H1 (cell line): ENCODE data around the gene DDX23. TPM values are rescaled to one million over a fixed set of nuclear protein-coding genes. Genes with fewer than 3 reads are reported as not detected.

Experiments
- KDM1A ChIP-seq: fragments of 200-600, 300-600 bp; sonication (generic); IDR thresholded peaks from 2 replicates; pipeline ENCODE4 v1.7.1; 2016; ENCODE audit warnings: mild to moderate bottlenecking, low read length, borderline replicate concordance
- RNF2 ChIP-seq: fragments of 200-900, 300-1000 bp; sonication (generic); IDR thresholded peaks from 2 replicates; pipeline ENCODE4 v1.7.1; 2016; ENCODE audit warnings: borderline replicate concordance, low read depth, mild to moderate bottlenecking, antibody characterized with exemption, low read length; ENCODE audit not compliant: poor library complexity, severe bottlenecking; ENCODE audit errors: missing control alignments
- polyA plus RNA-seq, 7 experiments: library from polyadenylated mRNA; depleted of rRNA in 3 of 7; stranded (reverse) in 5 of 7; unstranded in 2 of 7; fragments of >200 nt in 5 of 7; fragments of 200-250 nt in 2 of 7; gene quantifications; 1 replicate in 5 of 7; 2 replicates in 1 of 7; 4 replicates in 1 of 7; pipeline versions ENCODE4 v1.2.1 to v1.2.3, GENCODE V29; 2011 to 2013; ENCODE audit warnings: missing spikeins in 2 of 7, mixed read lengths in 2 of 7
- total RNA-seq: library from RNA; stranded (reverse); fragmentation: NEBNext Ultra II Directional; extraction: Animal tissue kit (Norgen Biotek cat#: 25700); gene quantifications from 2 replicates; pipeline ENCODE4 v1.2.1, GENCODE V29; 2021
- TF ChIP-seq, protein P1 (sequence below): fragments of 300-600 bp; sonication (generic); IDR thresholded peaks from 2 replicates; pipeline ENCODE4 v1.7.1; 2012; ENCODE audit warnings: low read length, moderate library complexity, mild to moderate bottlenecking, inconsistent platforms; ENCODE audit not compliant: insufficient replicate concordance
- TF ChIP-seq, protein P2 (sequence below): IDR thresholded peaks from 2 replicates; pipeline ENCODE4 v1.6.1; 2012; ENCODE audit warnings: low read length, inconsistent platforms

The DDX23 gene
- total and polyA plus RNA-seq, 2 of the 8 experiments (the other 6 are each of a cell fraction or from before 2014, with no cell fraction given), result 43.5 to 107 TPM

DNA sequence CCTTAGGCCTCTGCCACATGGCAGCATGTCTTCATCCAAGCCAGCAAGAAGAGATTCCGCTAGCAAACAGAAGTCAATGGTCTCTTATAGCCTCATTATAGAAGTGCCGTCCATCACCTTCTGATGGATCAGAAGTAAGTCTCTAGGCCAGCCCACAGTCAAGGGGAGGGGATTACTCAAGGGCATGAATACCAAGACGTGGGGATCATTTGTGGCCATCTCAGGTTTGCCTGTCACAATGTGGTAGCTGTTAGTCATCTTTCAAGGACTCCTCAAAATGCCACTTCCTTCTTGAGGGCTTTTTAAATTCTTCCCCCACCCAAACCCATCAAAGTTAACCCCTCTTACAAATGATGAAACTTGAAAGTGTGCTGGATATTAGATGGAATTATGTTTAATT is 55.0 kb downstream of the DDX23 start (continued):
- TF ChIP-seq, protein P1, sequence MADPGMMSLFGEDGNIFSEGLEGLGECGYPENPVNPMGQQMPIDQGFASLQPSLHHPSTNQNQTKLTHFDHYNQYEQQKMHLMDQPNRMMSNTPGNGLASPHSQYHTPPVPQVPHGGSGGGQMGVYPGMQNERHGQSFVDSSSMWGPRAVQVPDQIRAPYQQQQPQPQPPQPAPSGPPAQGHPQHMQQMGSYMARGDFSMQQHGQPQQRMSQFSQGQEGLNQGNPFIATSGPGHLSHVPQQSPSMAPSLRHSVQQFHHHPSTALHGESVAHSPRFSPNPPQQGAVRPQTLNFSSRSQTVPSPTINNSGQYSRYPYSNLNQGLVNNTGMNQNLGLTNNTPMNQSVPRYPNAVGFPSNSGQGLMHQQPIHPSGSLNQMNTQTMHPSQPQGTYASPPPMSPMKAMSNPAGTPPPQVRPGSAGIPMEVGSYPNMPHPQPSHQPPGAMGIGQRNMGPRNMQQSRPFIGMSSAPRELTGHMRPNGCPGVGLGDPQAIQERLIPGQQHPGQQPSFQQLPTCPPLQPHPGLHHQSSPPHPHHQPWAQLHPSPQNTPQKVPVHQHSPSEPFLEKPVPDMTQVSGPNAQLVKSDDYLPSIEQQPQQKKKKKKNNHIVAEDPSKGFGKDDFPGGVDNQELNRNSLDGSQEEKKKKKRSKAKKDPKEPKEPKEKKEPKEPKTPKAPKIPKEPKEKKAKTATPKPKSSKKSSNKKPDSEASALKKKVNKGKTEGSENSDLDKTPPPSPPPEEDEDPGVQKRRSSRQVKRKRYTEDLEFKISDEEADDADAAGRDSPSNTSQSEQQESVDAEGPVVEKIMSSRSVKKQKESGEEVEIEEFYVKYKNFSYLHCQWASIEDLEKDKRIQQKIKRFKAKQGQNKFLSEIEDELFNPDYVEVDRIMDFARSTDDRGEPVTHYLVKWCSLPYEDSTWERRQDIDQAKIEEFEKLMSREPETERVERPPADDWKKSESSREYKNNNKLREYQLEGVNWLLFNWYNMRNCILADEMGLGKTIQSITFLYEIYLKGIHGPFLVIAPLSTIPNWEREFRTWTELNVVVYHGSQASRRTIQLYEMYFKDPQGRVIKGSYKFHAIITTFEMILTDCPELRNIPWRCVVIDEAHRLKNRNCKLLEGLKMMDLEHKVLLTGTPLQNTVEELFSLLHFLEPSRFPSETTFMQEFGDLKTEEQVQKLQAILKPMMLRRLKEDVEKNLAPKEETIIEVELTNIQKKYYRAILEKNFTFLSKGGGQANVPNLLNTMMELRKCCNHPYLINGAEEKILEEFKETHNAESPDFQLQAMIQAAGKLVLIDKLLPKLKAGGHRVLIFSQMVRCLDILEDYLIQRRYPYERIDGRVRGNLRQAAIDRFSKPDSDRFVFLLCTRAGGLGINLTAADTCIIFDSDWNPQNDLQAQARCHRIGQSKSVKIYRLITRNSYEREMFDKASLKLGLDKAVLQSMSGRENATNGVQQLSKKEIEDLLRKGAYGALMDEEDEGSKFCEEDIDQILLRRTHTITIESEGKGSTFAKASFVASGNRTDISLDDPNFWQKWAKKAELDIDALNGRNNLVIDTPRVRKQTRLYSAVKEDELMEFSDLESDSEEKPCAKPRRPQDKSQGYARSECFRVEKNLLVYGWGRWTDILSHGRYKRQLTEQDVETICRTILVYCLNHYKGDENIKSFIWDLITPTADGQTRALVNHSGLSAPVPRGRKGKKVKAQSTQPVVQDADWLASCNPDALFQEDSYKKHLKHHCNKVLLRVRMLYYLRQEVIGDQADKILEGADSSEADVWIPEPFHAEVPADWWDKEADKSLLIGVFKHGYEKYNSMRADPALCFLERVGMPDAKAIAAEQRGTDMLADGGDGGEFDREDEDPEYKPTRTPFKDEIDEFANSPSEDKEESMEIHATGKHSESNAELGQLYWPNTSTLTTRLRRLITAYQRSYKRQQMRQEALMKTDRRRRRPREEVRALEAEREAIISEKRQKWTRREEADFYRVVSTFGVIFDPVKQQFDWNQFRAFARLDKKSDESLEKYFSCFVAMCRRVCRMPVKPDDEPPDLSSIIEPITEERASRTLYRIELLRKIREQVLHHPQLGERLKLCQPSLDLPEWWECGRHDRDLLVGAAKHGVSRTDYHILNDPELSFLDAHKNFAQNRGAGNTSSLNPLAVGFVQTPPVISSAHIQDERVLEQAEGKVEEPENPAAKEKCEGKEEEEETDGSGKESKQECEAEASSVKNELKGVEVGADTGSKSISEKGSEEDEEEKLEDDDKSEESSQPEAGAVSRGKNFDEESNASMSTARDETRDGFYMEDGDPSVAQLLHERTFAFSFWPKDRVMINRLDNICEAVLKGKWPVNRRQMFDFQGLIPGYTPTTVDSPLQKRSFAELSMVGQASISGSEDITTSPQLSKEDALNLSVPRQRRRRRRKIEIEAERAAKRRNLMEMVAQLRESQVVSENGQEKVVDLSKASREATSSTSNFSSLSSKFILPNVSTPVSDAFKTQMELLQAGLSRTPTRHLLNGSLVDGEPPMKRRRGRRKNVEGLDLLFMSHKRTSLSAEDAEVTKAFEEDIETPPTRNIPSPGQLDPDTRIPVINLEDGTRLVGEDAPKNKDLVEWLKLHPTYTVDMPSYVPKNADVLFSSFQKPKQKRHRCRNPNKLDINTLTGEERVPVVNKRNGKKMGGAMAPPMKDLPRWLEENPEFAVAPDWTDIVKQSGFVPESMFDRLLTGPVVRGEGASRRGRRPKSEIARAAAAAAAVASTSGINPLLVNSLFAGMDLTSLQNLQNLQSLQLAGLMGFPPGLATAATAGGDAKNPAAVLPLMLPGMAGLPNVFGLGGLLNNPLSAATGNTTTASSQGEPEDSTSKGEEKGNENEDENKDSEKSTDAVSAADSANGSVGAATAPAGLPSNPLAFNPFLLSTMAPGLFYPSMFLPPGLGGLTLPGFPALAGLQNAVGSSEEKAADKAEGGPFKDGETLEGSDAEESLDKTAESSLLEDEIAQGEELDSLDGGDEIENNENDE, result no peak
- TF ChIP-seq RNF2 (no peak), KDM1A (no peak)
- TF ChIP-seq, protein P2, sequence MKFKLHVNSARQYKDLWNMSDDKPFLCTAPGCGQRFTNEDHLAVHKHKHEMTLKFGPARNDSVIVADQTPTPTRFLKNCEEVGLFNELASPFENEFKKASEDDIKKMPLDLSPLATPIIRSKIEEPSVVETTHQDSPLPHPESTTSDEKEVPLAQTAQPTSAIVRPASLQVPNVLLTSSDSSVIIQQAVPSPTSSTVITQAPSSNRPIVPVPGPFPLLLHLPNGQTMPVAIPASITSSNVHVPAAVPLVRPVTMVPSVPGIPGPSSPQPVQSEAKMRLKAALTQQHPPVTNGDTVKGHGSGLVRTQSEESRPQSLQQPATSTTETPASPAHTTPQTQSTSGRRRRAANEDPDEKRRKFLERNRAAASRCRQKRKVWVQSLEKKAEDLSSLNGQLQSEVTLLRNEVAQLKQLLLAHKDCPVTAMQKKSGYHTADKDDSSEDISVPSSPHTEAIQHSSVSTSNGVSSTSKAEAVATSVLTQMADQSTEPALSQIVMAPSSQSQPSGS, result no peak
